ENCODE results near the gene TOPBP1.

TOPBP1 gene

DNA sequence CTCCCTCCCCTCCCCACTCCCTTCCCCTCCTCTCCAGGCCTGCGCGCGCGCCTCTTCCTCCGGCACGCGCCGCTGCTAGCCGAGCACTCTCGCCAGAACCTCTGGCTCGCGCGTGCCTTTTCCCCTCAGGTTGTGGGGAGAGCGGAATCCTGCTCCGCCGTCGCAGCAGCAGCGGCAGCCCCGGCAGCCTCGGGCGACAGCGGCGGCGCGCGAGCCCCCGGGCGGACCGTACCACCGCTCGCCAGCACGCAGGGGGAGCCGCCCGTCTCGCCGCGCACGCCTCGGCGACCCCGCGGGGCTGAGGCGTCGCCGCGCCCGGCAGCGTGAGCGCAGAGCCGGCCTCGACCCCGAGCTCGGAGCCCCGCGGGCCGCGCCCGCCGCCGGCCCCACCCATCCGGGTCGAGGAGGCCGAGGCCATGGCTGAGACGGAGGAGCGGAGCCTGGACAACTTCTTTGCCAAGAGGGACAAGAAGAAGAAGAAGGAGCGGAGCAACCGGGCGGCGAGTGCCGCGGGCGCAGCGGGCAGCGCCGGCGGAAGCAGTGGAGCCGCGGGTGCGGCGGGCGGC is 88.0 kb downstream of the TOPBP1 start, which contains the start of gene CDV3:
Gene CDV3, plus strand, starts transcription at position 58 of the 566 bp plus-strand sequence. Its CDS starts 359 bp downstream, at position 417.
- Histone ChIP-seq H3K36me3 (replicated peaks) (peaks cover 23% of the 10 kb centered on the region), H3K4me3 (ENCODE audit: low read depth, low read length) (peak within 1 kb of the TSS; percentile 89), H3K27ac (peak within 1 kb of the TSS; percentile 82), H3K27me3 (replicated peaks) (no peaks in the 10 kb centered on the region)
- no peak for DNase-seq
- in situ Hi-C loops (cut with HindIII; ENCODE audit: low pct_ligation_motif_present, low sequenced_read_pairs): no loop called here
- TF ChIP-seq, protein P1, sequence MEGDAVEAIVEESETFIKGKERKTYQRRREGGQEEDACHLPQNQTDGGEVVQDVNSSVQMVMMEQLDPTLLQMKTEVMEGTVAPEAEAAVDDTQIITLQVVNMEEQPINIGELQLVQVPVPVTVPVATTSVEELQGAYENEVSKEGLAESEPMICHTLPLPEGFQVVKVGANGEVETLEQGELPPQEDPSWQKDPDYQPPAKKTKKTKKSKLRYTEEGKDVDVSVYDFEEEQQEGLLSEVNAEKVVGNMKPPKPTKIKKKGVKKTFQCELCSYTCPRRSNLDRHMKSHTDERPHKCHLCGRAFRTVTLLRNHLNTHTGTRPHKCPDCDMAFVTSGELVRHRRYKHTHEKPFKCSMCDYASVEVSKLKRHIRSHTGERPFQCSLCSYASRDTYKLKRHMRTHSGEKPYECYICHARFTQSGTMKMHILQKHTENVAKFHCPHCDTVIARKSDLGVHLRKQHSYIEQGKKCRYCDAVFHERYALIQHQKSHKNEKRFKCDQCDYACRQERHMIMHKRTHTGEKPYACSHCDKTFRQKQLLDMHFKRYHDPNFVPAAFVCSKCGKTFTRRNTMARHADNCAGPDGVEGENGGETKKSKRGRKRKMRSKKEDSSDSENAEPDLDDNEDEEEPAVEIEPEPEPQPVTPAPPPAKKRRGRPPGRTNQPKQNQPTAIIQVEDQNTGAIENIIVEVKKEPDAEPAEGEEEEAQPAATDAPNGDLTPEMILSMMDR (IDR thresholded peaks at IDR 0.05; ENCODE audit: low read depth, low read length, missing control alignments): no peak

DNA sequence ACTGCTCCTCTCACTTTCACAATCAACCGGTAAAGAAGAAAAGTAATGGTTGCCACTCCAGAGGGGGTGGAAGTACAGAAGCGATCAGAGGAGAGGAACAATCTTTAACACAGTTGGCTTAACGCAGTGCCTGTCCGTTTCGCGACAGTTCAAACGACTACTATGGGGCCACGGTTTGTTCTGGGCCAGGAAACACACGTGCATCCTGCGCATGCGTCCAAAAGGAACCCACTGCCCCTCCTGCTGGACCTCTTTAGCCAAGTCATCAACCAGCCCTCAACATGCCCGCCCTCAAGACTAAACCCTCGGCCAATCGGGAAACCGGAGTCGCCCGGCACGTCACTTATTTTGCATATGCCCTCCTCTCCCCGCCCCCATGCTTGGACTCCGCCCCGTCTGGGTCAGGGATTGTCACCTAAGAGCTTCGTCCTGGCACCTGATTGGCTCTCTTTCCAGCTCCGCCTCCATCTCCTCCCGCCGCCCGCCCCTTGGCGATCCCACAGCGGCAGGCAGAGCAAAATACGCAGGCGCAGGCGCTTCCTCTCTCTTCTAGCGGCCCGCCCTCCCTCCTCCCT is 88.6 kb downstream of the TOPBP1 start:
- TF ChIP-seq, protein P1 (IDR thresholded peaks at IDR 0.05; ENCODE audit: low read depth, low read length, missing control alignments): peak; percentile 44
- Histone ChIP-seq H3K27ac (peak overlapping the region; percentile 82), H3K27me3 (replicated peaks) (no peaks in the 10 kb centered on the region), H3K4me3 (ENCODE audit: low read depth, low read length) (peak overlapping the region; percentile 89), H3K36me3 (replicated peaks) (peaks cover 20% of the 10 kb centered on the region)
- peak; percentile 100 for DNase-seq
- in situ Hi-C loops (cut with HindIII; ENCODE audit: low pct_ligation_motif_present, low sequenced_read_pairs): no loop called here

DNA sequence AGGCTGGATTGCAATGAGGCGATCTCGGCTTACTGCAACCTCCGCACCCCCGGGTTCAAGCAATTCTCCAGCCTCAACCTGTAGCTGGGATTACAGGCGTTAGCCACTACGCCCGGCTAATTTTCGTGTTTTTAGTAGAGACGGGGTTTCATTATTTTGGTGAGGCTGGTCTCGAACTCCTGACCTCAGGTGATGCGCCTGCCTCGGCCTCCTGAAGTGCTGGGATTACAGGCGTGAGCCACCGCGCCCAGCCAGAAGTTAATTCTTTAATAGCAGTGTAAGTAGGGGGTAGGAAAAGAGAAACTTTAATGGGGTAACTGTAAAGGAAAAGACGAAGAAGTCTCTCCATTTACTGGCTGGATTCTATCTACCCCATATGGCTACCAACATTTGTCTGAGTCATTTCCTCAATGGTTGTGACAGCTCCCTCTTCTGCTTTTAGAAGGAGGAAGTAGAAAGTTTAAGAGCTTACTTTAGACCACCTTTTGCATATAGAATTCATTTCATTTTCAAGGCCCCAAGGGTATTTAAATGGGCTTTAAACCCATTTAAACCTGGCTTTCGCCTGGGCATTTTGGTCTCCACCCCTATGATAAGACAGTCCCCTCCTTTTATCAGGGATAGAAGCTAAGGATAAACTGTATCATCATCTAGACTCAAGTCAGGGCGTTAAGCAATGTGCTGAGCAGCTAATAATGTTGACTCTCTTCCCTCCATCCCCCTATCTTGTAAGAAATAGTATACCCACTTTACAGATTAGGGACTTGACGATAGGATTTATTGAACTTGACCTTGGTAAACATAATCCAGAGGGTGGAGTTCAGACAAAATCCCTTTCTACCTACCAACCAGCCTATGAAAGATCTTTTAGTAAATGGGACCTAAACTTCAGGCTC is 89.3 kb downstream of the TOPBP1 start:
- in situ Hi-C loops (cut with HindIII; ENCODE audit: low pct_ligation_motif_present, low sequenced_read_pairs): no loop called here
- peaks cover 12% of the 10 kb centered on the region for H3K36me3 ChIP-seq (replicated peaks)
- H3K4me3 ChIP-seq (ENCODE audit: low read depth, low read length): peak overlapping the region; percentile 18
- no peak for DNase-seq
- H3K27ac ChIP-seq: peak overlapping the region; percentile 76
- TF ChIP-seq, protein P1 (IDR thresholded peaks at IDR 0.05; ENCODE audit: low read depth, low read length, missing control alignments): no peak
- no peaks in the 10 kb centered on the region for H3K27me3 ChIP-seq (replicated peaks)

DNA sequence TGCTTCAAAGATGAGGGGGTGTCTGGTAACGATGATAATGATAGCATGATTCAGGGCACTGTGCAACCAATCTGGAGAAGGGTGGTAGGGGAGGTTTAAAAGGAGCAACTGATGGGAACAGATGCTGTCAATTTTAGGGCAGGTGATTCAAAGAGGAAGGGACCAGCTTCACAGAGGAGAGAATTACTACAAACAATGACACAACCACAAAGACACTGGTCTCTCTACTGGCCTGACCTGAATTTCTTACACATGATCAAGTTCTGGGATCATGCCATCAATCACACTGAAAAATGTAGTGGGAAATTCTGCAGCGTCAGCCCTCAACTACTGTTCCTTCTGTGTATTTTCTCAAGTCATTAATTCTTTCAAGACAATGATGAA is 90.8 kb downstream of the TOPBP1 start:
- TF ChIP-seq, protein P1 (IDR thresholded peaks at IDR 0.05; ENCODE audit: low read depth, low read length, missing control alignments): no peak
- H3K27ac ChIP-seq: peak overlapping the region; percentile 65
- H3K27me3 ChIP-seq (replicated peaks): no peaks in the 10 kb centered on the region
- peaks cover 11% of the 10 kb centered on the region for H3K36me3 ChIP-seq (replicated peaks)
- DNase-seq: peak; percentile 58
- no peak overlapping the region for H3K4me3 ChIP-seq (ENCODE audit: low read depth, low read length)
- in situ Hi-C loops (cut with HindIII; ENCODE audit: low pct_ligation_motif_present, low sequenced_read_pairs): no loop called here

DNA sequence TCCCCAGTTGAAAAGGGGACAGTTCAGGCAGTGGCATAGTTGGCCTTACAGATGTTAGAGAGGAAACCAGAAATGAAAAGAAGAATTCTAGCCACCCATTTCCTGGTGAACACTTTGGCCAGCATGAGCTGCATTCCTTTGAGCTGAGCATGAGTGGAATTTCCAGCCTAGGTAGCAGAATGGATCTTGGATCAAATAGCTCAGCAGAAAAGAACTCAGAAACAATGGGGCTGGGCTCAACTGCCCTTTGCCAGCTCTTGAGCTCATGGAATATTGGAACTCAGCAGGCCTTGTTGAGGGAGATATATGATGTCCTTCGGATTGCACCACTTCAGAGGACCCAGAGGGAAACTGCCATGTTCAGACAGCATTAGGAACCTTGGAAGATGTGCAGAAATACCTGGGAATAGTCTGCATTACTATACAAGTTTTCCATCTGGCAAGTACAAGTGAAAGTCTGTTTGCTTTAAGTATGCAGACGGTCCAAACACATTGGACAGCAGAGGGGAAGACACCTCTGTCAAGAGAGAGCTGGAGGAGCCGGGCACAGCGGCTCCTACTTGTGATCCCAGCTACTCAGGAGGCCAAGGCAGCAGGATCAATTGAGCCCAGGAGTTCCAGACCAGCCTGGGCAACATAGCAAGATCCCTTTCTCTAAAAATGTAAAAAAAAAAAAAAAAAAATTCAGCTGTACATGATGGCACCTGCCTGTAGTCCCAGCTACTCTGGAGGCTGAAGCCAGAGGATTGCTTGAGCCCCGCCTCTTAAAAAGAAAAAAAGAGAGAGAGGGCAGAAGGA is 91.4 kb downstream of the TOPBP1 start:
- Histone ChIP-seq H3K27me3 (replicated peaks) (no peaks in the 10 kb centered on the region), H3K4me3 (ENCODE audit: low read depth, low read length) (no peak overlapping the region), H3K27ac (peak overlapping the region; percentile 65), H3K36me3 (replicated peaks) (peaks cover 7% of the 10 kb centered on the region)
- TF ChIP-seq, protein P1 (IDR thresholded peaks at IDR 0.05; ENCODE audit: low read depth, low read length, missing control alignments): no peak
- in situ Hi-C loops (cut with HindIII; ENCODE audit: low pct_ligation_motif_present, low sequenced_read_pairs): no loop called here
- DNase-seq: peak; percentile 65
